Duodenal mucosa (tissue), 2 donors: ENCODE measurements around the gene HOXD10.

Experiments
- H3K27ac ChIP-seq: one replicate; pipeline ENCODE4 v1.7.0; 2013; ENCODE audit warnings: low read depth, low read length
- H3K27me3 ChIP-seq, 2 donors: one replicate each; pipeline ENCODE4 v1.7.0; 2013; ENCODE audit warnings: low read length in 2 of 2, control low read depth in 1 of 2; ENCODE audit not compliant: insufficient read depth in 2 of 2, control insufficient read depth in 1 of 2
- H3K36me3 ChIP-seq, 2 donors: one replicate each; pipeline ENCODE4 v1.7.0; 2013; ENCODE audit warnings: low read length in 2 of 2, control low read depth in 1 of 2; ENCODE audit not compliant: insufficient read depth in 2 of 2, control insufficient read depth in 1 of 2
- H3K4me1 ChIP-seq, 2 donors: one replicate each; pipeline ENCODE4 v1.7.0; 2013; ENCODE audit warnings: low read length in 2 of 2, control low read depth in 1 of 2; ENCODE audit not compliant: insufficient read depth in 2 of 2, control insufficient read depth in 1 of 2
- H3K4me3 ChIP-seq, 2 donors: one replicate each; pipeline ENCODE4 v1.7.0; 2013; ENCODE audit warnings: low read length in 2 of 2, low read depth in 1 of 2
- H3K9ac ChIP-seq, 2 donors: one replicate each; pipeline ENCODE4 v1.7.0; 2013; ENCODE audit warnings: low read length in 2 of 2, low read depth in 1 of 2
- H3K9me3 ChIP-seq, 2 donors: one replicate each; pipeline ENCODE4 v1.7.0; 2013; ENCODE audit warnings: low read length in 2 of 2, control low read depth in 1 of 2; ENCODE audit not compliant: control insufficient read depth in 1 of 2

Gene HOXD10

DNA sequence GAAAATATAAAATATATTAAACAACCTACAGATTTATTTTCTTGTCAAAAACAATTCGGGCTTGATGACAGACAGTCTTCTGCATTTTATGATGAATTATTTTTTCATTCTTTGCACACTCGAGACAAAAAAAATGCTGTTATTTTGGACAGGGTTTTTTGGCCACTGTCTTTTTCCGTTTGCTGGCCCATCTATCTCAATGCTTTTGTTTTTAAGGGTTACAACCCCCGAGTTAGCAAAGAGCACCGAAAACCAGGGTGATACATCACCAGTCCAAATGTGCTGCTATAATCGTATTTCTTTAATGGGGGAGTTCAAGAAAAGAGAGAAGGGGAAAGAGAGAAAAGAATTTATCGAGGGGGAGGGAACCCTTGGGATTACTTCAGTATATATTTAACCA, 40.5 kb upstream of the HOXD10 start:
- peaks cover 0 to 2% of the 10 kb centered on the region in 2 donors for H3K9me3 ChIP-seq
- H3K36me3 ChIP-seq = no peaks in the 10 kb centered on the region
- H3K27me3 ChIP-seq = peaks cover 87 to 89% of the 10 kb centered on the region in 2 donors
- H3K27ac ChIP-seq = no peak overlapping the region
- peaks cover 0 to 11% of the 10 kb centered on the region in 2 donors for H3K4me1 ChIP-seq
- no peak overlapping the region for H3K9ac ChIP-seq
- no peak overlapping the region for H3K4me3 ChIP-seq

- peaks cover 0 to 2% of the 10 kb centered on the region in 2 donors for H3K9me3 ChIP-seq
- no peak overlapping the region for H3K27ac ChIP-seq
- peaks cover 0 to 11% of the 10 kb centered on the region in 2 donors for H3K4me1 ChIP-seq
- no peak overlapping the region for H3K9ac ChIP-seq
- no peaks in the 10 kb centered on the region for H3K36me3 ChIP-seq
- no peak overlapping the region for H3K4me3 ChIP-seq
- H3K27me3 ChIP-seq = peaks cover 87 to 89% of the 10 kb centered on the region in 2 donors
Observed at GRCh38 chr2:176076796-176077195, 39.8 kb upstream of the HOXD10 start.

DNA sequence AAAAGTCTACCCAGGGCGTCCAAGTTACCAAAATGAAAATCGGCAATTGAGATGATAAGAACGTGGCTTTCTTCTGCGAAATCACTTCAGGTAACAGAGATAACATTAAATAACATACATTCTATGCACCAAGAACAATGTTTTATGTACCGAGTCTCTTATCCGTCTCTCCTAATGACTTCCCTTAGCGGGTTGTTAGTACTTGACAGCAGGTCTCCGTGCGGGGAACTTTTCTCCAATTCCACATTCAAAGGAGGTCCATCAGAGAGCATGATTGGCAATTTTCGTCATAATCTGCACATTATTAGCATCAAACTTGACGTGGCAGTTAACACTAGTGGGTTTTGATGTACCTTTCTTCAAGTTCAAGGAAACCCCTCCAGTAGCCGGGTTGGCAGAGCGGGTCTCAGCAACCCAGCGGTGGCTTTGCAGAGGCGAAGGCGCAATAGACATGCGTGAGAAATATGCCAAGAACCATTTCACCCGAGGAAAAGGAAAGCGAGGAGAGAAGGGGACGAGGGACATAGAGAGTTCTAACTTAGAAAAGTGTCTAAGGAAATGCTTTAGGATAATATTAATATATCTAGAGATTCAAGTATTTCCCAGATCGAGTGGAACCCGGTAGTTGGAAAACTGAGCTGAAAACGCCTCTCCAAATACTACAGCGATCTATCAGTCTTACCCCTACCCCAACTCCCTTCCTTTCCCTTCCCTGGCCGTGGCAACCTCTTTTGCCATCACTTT, 37.9 kb upstream of the HOXD10 start:
- peaks cover 0 to 2% of the 10 kb centered on the region in 2 donors for H3K9me3 ChIP-seq
- H3K4me1 ChIP-seq = peaks cover 0 to 14% of the 10 kb centered on the region in 2 donors
- H3K36me3 ChIP-seq = no peaks in the 10 kb centered on the region
- no peak overlapping the region for H3K9ac ChIP-seq
- peaks cover 87 to 91% of the 10 kb centered on the region in 2 donors for H3K27me3 ChIP-seq
- H3K27ac ChIP-seq = no peak overlapping the region
- H3K4me3 ChIP-seq = no peak overlapping the region

DNA sequence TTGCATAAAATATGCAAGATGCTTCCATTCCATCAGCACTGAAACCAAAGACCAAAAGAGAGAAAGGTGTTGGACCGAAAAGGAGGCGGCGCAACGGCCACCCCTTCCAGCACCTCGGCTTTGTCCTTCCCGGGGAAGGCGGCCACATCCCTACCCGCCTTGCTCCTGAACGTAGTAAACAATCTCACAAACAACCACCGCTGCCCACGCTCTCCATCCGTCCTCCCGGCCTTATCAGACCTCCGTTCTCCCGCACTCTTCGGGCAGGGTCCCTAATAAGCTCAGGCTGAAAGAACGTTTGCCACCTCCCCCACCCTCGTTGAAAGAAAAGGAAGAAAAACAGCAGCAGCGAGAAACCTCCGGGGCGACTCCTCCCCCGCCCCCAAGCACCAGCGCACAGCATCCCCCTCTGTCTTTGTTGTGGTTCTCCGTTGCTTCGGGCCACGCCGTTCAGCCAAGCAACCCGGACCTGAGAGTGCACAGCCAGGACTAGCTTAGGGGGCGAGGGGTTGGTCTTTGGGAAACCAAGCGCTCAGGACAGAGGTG, 37.2 kb upstream of the HOXD10 start:
- Histone ChIP-seq H3K9me3 (peaks cover 0 to 2% of the 10 kb centered on the region in 2 donors), H3K4me3 (no peak overlapping the region), H3K4me1 (peaks cover 0 to 14% of the 10 kb centered on the region in 2 donors), H3K9ac (no peak overlapping the region), H3K27ac (no peak overlapping the region), H3K36me3 (no peaks in the 10 kb centered on the region), H3K27me3 (peaks cover 88 to 91% of the 10 kb centered on the region in 2 donors)

- peaks cover 6 to 14% of the 10 kb centered on the region in 2 donors for H3K4me1 ChIP-seq
- no peak overlapping the region for H3K4me3 ChIP-seq
- peaks cover 0 to 2% of the 10 kb centered on the region in 2 donors for H3K9me3 ChIP-seq
- H3K27ac ChIP-seq = no peak overlapping the region
- no peaks in the 10 kb centered on the region for H3K36me3 ChIP-seq
- H3K27me3 ChIP-seq = peaks cover 88 to 91% of the 10 kb centered on the region in 2 donors
- no peak overlapping the region for H3K9ac ChIP-seq
Observed at GRCh38 chr2:176079831-176080539, 36.6 kb upstream of the HOXD10 start.

DNA sequence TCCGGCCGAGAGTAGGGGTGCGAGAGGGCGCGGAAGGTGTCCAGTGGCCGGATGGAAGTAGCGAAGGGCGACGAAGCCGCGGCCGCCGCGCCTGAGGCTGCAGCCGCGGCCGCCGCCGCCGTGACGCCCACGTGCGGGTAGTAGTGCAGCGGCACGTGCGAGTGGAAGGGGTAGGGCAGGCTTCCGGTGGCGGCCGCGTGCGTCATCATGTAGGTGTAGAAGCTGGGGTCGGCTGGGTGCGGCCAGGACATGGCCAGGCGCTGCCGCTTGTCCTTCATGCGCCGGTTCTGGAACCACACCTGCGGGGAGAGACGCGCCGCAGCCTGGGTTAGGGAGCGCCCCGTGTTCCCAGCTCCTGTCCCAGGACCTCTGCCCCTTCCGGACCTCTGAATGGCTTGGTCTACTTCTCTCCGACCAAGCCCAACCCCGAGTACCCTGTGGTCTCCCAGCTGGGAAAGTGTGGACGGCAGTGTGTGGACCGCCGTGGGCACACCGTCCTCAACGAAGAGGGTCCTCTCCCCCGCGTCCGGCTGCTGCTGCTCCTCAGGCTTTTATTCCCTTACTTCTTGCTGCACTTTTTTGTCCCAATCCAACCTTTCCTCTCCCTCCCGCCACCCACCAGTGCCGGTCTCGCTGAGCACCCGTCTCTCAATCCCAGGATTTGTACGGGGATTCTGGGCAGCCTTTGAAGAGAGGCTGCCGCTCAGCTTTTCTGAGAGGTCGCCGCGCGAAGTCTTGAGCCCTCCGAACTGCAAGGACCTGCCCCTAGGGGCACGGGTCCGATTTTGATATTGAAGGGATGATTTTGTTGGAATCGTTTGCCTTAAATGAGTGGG, 35.8 kb upstream of the HOXD10 start:
- H3K9ac ChIP-seq = no peak overlapping the region
- no peak overlapping the region for H3K27ac ChIP-seq
- no peaks in the 10 kb centered on the region for H3K36me3 ChIP-seq
- peaks cover 6 to 14% of the 10 kb centered on the region in 2 donors for H3K4me1 ChIP-seq
- no peak overlapping the region for H3K4me3 ChIP-seq
- peaks cover 88 to 91% of the 10 kb centered on the region in 2 donors for H3K27me3 ChIP-seq
- H3K9me3 ChIP-seq = peaks cover 0 to 2% of the 10 kb centered on the region in 2 donors

- H3K36me3 ChIP-seq = no peaks in the 10 kb centered on the region
- peaks cover 13 to 14% of the 10 kb centered on the region in 2 donors for H3K4me1 ChIP-seq
- no peak overlapping the region for H3K27ac ChIP-seq
- H3K9me3 ChIP-seq = peaks cover 0 to 2% of the 10 kb centered on the region in 2 donors
- peaks cover 88 to 91% of the 10 kb centered on the region in 2 donors for H3K27me3 ChIP-seq
- H3K9ac ChIP-seq = no peak overlapping the region
- H3K4me3 ChIP-seq = no peak overlapping the region
Observed at GRCh38 chr2:176081376-176081836, 35.2 kb upstream of the HOXD10 start.

- Histone ChIP-seq H3K36me3 (no peaks in the 10 kb centered on the region), H3K27me3 (peaks cover 88 to 93% of the 10 kb centered on the region in 2 donors), H3K9ac (no peak overlapping the region), H3K4me1 (peaks cover 13 to 14% of the 10 kb centered on the region in 2 donors), H3K9me3 (peaks cover 0 to 2% of the 10 kb centered on the region in 2 donors), H3K4me3 (no peak overlapping the region), H3K27ac (no peak overlapping the region)
Observed at GRCh38 chr2:176081837-176082524, 34.6 kb upstream of the HOXD10 start.

DNA sequence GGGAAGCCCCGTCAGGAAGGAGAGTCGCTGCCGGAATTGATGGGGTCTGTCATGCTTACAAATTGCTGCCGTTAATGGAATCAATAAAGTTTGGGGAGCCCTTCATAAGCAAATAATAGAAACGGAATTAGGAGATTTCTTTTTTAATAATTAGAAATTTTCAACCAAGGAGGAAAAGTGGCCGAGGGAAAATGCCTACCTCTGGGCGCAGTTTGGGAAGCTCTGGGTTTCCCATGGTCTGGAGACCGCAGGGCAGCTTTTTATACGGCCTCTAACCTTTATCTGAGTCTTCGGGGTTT, 34.1 kb upstream of the HOXD10 start:
- peaks cover 88 to 92% of the 10 kb centered on the region in 2 donors for H3K27me3 ChIP-seq
- H3K4me1 ChIP-seq = peaks cover 13 to 14% of the 10 kb centered on the region in 2 donors
- H3K4me3 ChIP-seq = no peak overlapping the region

More for the DNA sequence above, 34.1 kb upstream of the HOXD10 start:
- no peak overlapping the region for H3K27ac ChIP-seq
- no peaks in the 10 kb centered on the region for H3K36me3 ChIP-seq
- peaks cover 0 to 2% of the 10 kb centered on the region in 2 donors for H3K9me3 ChIP-seq
- H3K9ac ChIP-seq = no peak overlapping the region
